Measurements from ENCODE around the gene PRDM13. TPM values are rescaled to one million over a fixed set of nuclear protein-coding genes. Genes with fewer than 3 reads are reported as not detected.

PRDM13 gene
- not detected for total RNA-seq

DNA sequence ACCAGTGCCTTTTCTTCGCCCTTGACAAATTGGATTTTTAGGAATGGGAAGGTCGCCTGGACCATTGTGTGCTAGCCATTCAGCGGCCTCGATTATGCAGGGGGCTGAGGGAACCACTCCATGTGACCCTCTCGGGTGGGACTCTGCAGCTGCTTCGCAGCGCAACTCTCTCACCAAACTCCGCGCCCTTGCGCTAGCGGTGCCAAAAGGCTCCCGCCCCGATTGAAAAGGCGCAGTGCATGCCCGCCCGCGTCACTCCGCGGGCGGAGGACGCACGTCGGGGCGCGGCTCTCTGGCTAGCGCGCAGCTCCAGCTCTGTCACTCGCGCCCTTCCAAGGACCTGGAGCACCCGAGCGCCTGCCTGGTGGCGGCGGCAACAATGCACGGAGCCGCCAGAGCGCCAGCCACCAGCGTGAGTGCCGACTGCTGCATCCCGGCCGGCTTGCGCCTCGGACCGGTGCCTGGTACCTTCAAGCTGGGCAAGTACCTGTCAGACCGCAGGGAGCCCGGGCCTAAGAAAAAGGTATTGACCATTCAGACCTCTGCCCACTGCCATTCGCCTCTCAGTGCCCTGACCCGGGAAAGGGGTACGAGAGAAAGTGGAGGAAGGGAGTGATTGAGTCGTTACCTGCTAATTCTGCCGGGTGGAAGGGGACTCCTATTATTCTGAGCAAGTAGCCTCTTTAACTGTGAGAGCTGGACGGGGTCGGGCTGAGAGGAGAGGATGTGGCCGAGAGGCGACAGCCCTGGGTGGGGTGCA lies at the start of gene PRDM13:
Gene PRDM13 (plus strand): TSS at position 178 of the 760 bp plus-strand sequence. CDS start 202 bp downstream, at position 380.
- Mint-ChIP-seq H3K27ac (peak within 1 kb of the TSS in 1 of 2 donors; percentile 36), H3K9me3 (peaks cover 0 to 6% of the 10 kb centered on the region in 2 donors), H3K36me3 (peaks cover 0 to 41% of the 10 kb centered on the region in 2 donors)
- DNase-seq (ENCODE audit: low spot score in 2 of 2) (peak in 1 of 2 donors; percentile 12), ATAC-seq (no peak)

DNA sequence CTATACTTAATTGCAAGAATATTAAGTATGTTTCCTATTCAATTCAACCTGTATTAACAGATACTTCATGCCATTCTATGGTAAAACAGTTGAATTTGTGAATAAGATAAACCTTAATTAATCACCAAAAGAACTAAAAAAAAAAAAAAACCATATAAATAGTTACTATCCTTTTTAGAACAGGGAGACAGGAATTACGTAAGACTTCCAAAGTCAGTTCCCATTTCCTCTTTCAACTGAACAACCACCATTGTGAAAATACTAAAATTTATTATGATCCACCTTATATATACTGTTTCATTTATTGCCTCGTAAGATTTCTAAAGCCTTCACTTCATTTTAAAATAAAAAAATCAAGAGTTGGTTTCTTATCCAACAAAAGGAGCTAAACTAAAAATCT lies 47.6 kb upstream of the PRDM13 start:
- Mint-ChIP-seq H3K9me3 (no peaks in the 10 kb centered on the region), H3K36me3 (peaks cover 22 to 23% of the 10 kb centered on the region in 2 donors), H3K27ac (no peak overlapping the region)
- ATAC-seq (no peak), DNase-seq (ENCODE audit: low spot score in 2 of 2) (no peak)

DNA sequence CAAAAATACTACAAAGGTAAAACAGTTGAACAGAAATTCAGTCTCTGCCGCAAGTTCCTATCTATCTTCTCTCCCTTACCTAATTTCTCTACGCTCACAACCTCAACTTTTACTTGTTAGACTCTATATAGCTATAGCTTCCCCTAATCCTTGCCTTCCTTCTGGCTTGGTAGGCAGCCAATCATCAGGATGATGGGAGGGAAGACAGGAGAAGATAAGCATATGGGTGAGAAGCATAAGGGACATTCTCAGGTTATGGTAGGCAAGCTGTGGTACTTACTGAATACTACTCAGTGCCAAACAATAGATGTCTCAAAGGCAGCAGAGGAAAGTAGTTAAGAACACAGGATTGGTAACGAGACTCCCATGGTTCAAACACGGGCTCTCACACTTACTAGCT lies 46.0 kb upstream of the PRDM13 start:
- Mint-ChIP-seq H3K36me3 (peaks cover 17 to 18% of the 10 kb centered on the region in 2 donors), H3K27ac (no peak overlapping the region), H3K9me3 (no peaks in the 10 kb centered on the region)
- DNase-seq (ENCODE audit: low spot score in 2 of 2) (no peak), ATAC-seq (no peak)

DNA sequence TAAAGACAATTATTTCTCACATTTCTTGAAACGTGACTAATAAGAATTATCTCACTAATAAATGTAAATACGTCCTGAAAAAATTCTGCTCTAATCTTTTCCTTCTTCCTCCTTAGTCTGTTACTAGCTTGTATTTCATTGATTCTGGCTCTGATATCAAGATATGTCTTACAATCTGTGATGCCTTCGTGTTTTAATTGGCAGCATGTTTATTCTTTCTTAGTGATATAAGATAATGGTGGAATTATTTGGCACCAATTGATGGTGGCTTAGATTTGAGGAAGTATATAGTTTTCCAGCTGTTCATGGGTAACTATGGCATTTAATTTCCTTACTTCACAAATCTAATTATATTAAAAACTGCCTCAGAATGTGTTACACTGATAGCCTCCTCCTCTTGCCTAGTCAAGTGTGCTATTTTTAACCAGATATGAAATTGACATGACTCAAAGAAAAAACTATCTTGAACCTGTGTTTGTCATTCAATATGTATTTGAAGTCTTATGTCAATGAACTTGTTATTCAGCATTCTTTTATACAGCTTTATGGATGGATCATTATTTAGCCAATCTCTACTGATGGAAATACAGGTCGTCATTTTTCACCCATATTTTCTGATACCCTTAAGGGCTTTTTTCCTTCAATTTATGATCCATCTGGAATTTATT lies 43.4 kb upstream of the PRDM13 start:
- no peaks in the 10 kb centered on the region for H3K9me3 Mint-ChIP-seq
- H3K36me3 Mint-ChIP-seq, result peaks cover 6% of the 10 kb centered on the region in 2 donors
- H3K27ac Mint-ChIP-seq, result no peak overlapping the region
- ATAC-seq, result no peak
- DNase-seq (ENCODE audit: low spot score in 2 of 2), result no peak

DNA sequence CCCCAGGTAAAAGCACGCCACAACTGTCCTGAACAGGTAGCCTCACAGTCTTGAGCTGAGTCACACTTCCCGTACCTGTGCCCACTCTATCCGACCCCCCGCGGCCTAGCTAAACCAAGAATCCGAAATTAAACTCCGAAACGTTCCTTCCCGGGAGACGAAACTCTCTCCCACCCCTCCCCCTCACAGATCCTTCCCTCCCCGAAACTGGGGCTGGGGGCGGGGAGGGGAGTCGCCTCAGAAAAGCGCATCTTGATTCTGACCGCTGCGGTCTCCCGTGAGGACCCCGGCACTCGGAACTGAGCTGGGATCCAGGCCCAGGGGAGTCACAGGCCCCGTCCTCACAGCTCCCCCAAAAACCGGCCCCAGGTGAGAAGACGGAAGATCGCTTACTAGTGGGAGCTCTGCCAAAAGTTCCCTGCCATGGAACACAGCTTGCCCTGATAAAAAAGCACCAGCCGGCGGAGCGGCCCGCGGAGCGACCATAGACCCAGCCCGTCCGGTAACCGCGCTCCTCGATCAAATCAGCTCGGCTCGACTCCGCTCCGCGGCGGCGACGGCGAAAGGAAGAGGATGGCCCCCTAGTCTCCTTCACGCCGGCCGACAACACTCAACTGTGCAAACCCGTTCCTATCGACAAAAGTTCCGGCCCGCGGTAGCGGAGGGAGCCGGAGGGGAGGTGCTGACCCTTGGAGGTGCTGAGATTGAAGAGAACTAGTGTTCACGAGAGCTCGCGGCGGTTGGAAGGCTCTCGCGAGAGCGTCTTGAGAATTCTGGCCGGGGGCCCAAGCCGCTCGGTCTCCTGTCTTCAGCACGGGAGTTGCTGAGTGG lies 38.3 kb upstream of the PRDM13 start, which contains the start of gene CCNC:
Gene CCNC (minus strand): TSS at position 558 of the 831 bp plus-strand sequence. CDS start 133 bp downstream, at position 425.
- H3K27ac Mint-ChIP-seq, result peak within 1 kb of the TSS; percentile 97 to 99
- H3K36me3 Mint-ChIP-seq, result peaks cover 12 to 13% of the 10 kb centered on the region in 2 donors
- no peaks in the 10 kb centered on the region for H3K9me3 Mint-ChIP-seq
- peak; percentile 88 to 92 for DNase-seq (ENCODE audit: low spot score in 2 of 2)
- ATAC-seq, result peak; percentile 96 to 99

DNA sequence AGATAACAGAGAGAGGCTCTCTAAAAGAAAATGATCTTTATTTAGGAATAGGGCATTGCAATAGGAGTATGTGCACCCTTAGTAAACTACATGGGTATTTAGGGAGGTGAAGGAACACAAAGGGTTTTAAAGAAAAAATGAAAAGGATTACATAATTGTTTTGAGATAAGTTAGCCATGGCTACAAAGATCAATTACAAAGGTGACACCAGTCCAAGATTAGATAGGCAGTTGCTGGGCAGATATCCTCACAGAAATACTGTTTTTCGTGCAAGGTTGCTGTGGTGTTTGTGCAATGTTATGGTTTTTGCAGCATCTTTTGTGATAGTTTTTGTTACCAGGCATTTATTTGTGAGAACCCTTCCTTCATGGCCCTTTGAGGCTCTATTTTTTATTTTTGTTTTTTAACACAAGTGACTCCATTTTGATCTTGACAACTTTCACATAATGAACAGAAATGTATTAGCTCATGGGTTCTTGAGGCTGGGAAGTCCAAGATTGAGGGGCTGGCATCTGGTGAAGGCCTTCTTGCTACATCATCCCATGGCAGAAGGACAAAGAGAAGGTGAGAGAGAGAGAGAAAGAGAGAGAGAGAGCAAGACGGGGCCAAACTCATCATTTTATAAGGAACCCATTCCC lies 32.5 kb upstream of the PRDM13 start:
- no peaks in the 10 kb centered on the region for H3K36me3 Mint-ChIP-seq
- ATAC-seq (no peak), DNase-seq (ENCODE audit: low spot score in 2 of 2) (no peak)
- no peaks in the 10 kb centered on the region for H3K9me3 Mint-ChIP-seq
- no peak overlapping the region for H3K27ac Mint-ChIP-seq

DNA sequence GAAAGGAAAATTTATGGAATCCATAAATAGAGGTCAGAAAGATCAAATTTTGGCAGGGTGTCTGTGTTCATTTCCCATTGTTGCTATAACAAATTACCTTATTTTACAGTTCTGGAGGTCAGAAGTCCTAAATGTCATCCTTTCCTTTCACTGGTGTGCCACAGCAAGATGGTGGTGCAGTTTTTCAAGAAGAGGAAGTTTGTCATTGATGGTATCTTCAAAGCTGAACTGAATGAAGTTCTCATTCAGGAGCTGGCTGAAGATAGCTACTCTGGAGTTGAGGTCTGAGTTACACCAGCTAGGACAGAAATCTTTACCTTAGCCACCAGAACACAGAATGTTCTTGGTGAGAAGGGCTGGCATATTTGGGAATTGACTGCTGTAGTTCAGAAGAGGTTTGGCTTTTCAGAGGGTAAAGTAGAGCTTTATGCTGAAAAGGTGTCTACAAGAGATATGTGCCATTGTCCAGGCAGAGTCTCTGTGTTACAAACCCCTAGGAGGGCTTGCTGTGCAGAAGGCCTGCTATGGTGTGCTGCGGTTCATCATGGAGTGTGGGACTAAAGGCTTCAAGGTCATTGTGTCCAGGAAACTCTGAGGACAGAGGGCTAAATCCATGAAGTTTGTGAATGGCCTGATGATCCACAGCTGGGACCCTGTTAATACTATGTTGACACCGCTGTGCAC lies 30.9 kb upstream of the PRDM13 start:
- H3K9me3 Mint-ChIP-seq, result no peaks in the 10 kb centered on the region
- ATAC-seq, result no peak
- H3K27ac Mint-ChIP-seq, result no peak overlapping the region
- H3K36me3 Mint-ChIP-seq, result no peaks in the 10 kb centered on the region
- no peak for DNase-seq (ENCODE audit: low spot score in 2 of 2)

DNA sequence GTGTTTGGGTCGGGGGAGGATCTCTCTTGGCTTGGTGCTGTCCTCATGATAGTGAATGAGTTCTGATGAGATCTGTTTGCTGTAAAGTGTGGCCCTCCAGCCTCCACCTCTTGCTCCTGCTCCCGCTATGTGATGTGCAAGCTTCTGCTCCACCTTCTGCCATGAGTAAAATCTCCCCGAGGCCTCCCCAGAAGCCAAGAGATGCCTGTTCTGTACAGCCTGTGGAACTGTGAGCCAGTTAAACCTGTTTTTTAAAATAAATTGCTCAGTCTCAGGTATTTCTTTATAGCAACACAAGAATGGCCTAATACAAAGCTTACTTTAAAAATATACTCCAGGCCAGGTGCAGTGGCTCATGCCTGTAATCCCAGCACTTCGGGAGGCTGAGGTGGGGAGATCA lies 26.9 kb upstream of the PRDM13 start:
- no peak for DNase-seq (ENCODE audit: low spot score in 2 of 2)
- no peak overlapping the region for H3K27ac Mint-ChIP-seq

DNA sequence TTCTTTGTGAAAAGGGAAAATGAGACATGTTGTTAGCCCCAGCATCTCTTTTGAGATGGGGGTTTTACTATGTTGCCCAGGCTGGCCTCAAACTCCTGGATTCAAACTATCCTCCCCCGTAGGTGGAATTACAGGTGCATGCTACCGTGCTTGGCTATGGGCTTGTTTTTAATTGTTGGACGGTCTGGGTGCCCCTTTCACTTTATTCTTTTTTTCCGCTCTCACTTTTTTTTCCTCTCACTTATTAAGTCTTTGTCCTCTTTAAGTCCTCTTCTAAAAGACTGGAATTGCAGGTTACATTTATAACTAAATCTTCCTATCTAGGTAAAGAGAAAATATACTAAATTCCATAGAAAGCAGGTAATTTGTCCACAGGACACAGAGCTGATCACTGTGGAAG lies 18.8 kb upstream of the PRDM13 start:
- Mint-ChIP-seq H3K36me3 (no peaks in the 10 kb centered on the region), H3K27ac (no peak overlapping the region), H3K9me3 (no peaks in the 10 kb centered on the region)
- ATAC-seq (no peak), DNase-seq (ENCODE audit: low spot score in 2 of 2) (no peak)

More for the DNA sequence above, 26.9 kb upstream of the PRDM13 start:
- ATAC-seq, result no peak
- Mint-ChIP-seq H3K9me3 (no peaks in the 10 kb centered on the region), H3K36me3 (no peaks in the 10 kb centered on the region)

DNA sequence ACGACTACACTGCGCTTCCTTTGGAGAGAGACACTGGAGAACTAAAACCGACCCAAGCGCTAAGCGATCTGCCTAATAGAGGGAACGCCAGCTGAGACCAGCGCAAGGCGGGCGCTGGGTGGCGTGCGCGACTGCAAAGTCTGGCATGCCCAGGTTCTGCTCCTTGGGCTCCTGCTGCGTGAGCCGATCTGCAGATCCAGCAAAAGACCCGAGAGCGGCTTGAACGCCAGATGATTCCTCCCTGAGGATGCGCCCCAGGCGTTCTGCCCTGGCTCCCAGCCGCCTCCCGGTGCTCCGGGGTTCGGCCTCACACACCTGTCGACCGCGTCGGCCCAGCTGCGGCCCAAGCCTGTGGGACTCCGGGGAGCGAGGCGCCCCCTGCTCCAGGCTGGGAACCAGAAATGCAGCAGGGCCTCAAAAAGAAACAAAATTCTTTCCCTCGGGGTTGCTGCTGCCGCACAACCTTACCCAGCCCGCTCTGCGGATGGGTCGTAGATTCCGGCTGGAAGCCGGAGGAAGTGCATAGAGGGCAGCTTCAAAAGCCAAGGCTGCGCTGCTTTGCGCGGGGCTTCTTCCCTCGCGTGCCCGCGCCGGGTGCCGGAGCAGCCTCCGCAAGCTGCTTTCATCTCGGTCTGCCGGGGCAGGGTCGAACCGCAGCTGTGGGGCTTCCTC lies 17.9 kb upstream of the PRDM13 start:
- Mint-ChIP-seq H3K9me3 (no peaks in the 10 kb centered on the region), H3K36me3 (no peaks in the 10 kb centered on the region), H3K27ac (no peak overlapping the region)
- peak; percentile 89 to 95 for ATAC-seq
- peak in 1 of 2 donors; percentile 66 for DNase-seq (ENCODE audit: low spot score in 2 of 2)

DNA sequence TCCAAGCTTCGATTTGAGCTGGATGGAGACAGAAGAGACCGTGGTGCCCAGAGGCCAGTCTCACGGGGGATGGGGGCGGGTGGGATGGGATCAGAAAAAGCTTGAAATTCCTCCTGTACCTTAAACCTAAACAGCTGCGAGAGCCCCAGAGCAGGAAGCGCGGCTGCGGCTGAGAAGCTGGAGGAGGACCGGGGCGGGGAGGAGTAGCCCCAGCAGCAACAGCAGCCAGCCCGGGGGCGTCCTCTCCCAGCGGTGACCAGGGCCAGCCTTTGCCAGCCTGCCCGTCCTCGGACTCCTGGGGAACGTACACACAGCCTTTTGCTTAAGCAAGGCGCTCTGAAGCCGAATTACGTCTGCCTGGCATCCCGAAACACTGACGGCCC lies 17.4 kb upstream of the PRDM13 start:
- Mint-ChIP-seq H3K9me3 (no peaks in the 10 kb centered on the region), H3K36me3 (no peaks in the 10 kb centered on the region), H3K27ac (no peak overlapping the region)
- DNase-seq (ENCODE audit: low spot score in 2 of 2) (peak in 1 of 2 donors; percentile 9), ATAC-seq (peak in 1 of 2 donors; percentile 27)

DNA sequence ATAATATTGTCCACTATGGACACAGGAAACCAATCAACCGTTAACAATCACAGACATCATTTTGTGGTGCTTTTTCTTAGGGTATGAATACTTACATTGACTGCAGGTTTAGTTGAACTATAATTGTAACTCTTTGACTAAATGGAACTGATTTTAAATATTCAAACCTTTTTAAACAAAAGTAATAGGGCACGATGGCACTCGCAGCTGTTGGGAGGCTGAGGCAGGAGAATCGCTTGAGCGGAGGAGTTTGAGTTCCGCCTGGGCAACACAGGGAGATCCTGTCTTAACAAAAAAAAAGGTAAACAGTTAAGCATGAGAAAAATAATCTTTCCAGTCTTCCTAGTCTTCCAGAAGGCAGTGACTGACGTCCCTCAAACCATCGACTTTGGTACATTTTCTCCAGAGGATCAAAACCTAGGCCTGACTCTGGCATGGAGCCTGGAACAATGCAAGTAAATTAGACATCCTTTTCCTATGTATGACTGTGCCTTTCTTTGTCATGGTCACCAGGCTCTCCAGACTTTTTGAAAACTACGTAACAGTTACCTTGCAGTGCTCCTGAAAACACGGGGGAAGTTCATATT lies 16.6 kb upstream of the PRDM13 start:
- H3K27ac Mint-ChIP-seq, result no peak overlapping the region
- DNase-seq (ENCODE audit: low spot score in 2 of 2) (no peak), ATAC-seq (no peak)
- H3K9me3 Mint-ChIP-seq, result no peaks in the 10 kb centered on the region
- no peaks in the 10 kb centered on the region for H3K36me3 Mint-ChIP-seq

DNA sequence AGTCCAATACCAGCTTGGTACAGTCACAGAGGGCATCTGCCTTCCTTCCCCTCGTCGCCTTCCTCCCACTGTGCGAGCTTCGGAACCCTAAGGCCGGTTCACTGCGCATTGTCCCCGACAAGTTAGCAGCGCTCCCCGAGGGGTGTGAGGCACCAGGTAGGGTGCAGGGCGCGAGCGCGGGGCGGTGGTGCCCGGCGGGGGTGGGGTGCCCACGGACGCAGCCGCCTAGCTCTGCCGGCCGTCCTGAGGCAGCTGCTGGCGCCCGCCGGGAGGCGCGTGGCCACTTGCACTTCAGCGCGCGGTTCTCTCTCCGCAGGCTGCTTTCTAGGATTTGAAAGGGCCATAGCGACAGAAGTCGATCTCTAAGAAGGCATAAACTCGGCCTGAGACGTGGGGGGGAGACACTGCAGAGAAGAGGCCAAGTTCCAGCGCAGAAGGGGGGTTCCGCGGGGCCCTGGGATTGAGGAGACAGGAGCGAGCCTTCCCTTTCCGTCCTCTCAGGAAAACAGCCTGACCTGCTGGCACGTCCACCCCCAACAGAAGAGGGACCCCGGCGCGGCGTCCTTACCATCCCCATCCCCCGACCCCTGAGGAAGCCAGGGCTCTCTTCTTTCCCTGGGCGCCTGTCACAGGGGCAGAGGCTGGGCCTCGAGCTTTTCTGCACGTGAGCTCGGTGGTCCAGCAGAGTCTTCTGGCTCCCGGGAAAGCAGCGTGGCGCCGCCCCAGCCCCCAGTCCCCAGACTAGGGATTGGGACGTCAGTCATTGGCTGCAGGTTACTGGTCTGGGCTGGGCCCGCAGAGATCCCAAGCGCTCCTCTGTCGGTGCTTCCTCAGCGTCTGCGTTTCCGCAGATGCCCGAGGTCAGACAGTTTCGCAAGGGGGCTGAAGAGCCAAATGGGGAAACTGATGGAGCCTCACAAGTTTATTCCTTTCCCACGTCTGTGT lies 15.6 kb upstream of the PRDM13 start:
- peaks cover 0 to 4% of the 10 kb centered on the region in 2 donors for H3K9me3 Mint-ChIP-seq
- H3K36me3 Mint-ChIP-seq, result no peaks in the 10 kb centered on the region
- ATAC-seq (no peak), DNase-seq (ENCODE audit: low spot score in 2 of 2) (no peak)
- no peak overlapping the region for H3K27ac Mint-ChIP-seq

DNA sequence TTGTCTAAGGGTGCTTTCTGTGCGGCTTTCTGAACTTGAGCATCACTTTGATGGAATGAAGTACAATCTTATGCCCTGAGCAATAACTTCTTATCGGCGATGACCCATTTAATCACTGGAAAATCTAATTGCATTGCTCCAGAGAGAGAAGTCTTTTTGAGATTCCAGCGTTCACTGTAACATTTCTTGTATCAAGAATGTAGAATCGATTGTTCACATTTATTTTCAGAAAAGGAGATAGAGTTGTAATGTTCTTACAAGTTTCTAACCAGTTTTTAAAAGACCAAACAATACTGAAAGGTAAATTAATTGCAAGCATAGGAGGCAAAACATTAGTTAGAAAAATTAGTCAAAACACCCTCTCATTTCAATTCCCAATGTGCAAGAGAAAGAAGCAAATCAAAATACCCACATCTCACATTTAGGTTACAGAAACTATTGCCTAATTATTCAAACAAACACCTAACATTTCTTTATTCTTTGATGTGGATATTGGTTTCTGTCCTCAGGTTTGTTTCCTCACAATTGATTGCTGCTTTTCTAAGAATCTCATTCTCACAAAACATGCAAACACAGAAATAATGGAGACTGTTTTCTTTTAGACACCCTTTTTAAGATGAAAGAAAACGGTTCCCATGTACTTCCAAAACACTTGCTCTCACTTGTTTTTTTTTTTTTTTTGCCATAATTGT lies 14.8 kb upstream of the PRDM13 start:
- no peak for ATAC-seq
- H3K36me3 Mint-ChIP-seq, result no peaks in the 10 kb centered on the region
- no peak overlapping the region for H3K27ac Mint-ChIP-seq
- H3K9me3 Mint-ChIP-seq, result peaks cover 0 to 4% of the 10 kb centered on the region in 2 donors
- no peak for DNase-seq (ENCODE audit: low spot score in 2 of 2)
